HepG2 (cell line): Measurements from ENCODE around the gene CAPN10. TPM values are rescaled to one million over a fixed set of nuclear protein-coding genes. Genes with fewer than 3 reads are reported as not detected.
A peak's percentile ranks its signal among the peaks of the same experiment; 100 is the strongest.

ENCODE experiments used
- ATF7-NPFF ChIP-seq: sonication (generic); formaldehyde crosslinking; IDR thresholded peaks from 2 replicates; pipeline ENCODE4 v1.8.1; 2023; ENCODE audit warnings: mild to moderate bottlenecking, low read depth, missing genetic modification reagents, moderate library complexity
- DR1 ChIP-seq: sonication (generic); formaldehyde crosslinking; IDR thresholded peaks from 2 replicates; pipeline ENCODE4 v1.8.0; 2021; ENCODE audit warnings: mild to moderate bottlenecking, missing genetic modification reagents, inconsistent platforms
- FOXA3 ChIP-seq: IDR thresholded peaks from 2 replicates; pipeline ENCODE4 v1.6.1; 2016; ENCODE audit warnings: missing genetic modification reagents, missing compliant biosample characterization
- GABPA ChIP-seq, 2 experiments: IDR thresholded peaks; 2 replicates each; pipeline ENCODE4 v1.6.1; 2011 to 2016; ENCODE audit warnings: low read depth in 2 of 2, low read length in 1 of 2, missing biosample characterization in 1 of 2, missing genetic modification characterization in 1 of 2
- GABPB1 ChIP-seq: IDR thresholded peaks from 2 replicates; pipeline ENCODE4 v1.6.1; 2016; ENCODE audit warnings: mild to moderate bottlenecking, missing genetic modification reagents, moderate library complexity, missing compliant biosample characterization
- HNF4A ChIP-seq: sonication (generic); formaldehyde crosslinking; IDR thresholded peaks from 2 replicates; pipeline ENCODE4 v1.4.0; 2020; ENCODE audit warnings: missing genetic modification reagents
- ISL2 ChIP-seq: sonication (generic); formaldehyde crosslinking; IDR thresholded peaks from 2 replicates; pipeline ENCODE4 v1.5.0; 2020; ENCODE audit warnings: missing genetic modification reagents
- KDM5B ChIP-seq: sonication (generic); formaldehyde crosslinking; IDR thresholded peaks from 2 replicates; pipeline ENCODE4 v1.4.0; 2020; ENCODE audit warnings: missing genetic modification reagents, mild to moderate bottlenecking, borderline replicate concordance
- LBX2 ChIP-seq: sonication (generic); formaldehyde crosslinking; IDR thresholded peaks from 2 replicates; pipeline ENCODE4 v1.5.0; 2020; ENCODE audit warnings: missing genetic modification reagents, mild to moderate bottlenecking, borderline replicate concordance
- MXD4 ChIP-seq: IDR thresholded peaks from 2 replicates; pipeline ENCODE4 v1.6.1; 2016; ENCODE audit warnings: mild to moderate bottlenecking, missing biosample characterization, missing genetic modification reagents
- MXI1 ChIP-seq: IDR thresholded peaks from 3 replicates; pipeline ENCODE4 v1.6.1; 2012; ENCODE audit warnings: low read depth, low read length, inconsistent platforms, borderline replicate concordance
- MYC ChIP-seq: sonication (generic); formaldehyde crosslinking; IDR thresholded peaks from 2 replicates; pipeline ENCODE4 v1.9.0; 2021; ENCODE audit warnings: missing genetic modification reagents, borderline replicate concordance
- POLR2A ChIP-seq, 2 experiments: IDR thresholded peaks; 2 replicates each; pipeline ENCODE4 v1.6.1; 2011; ENCODE audit warnings: low read depth in 2 of 2, low read length in 2 of 2, mild to moderate bottlenecking in 1 of 2, moderate library complexity in 1 of 2; ENCODE audit not compliant: insufficient read depth in 1 of 2
- PTBP1 ChIP-seq: fragments of 200-400 bp; formaldehyde crosslinking; IDR thresholded peaks from 2 replicates; pipeline ENCODE4 v1.6.1; 2018; ENCODE audit warnings: low read length, low read depth; ENCODE audit not compliant: poor library complexity, severe bottlenecking
- RNF2 ChIP-seq: fragments of 450-650 bp; conservative IDR thresholded peaks from 2 replicates; pipeline ENCODE4 v1.6.1; 2016; ENCODE audit warnings: low read depth
- SNAI1 ChIP-seq: sonication (generic); formaldehyde crosslinking; IDR thresholded peaks from 2 replicates; pipeline ENCODE4 v1.5.0; 2020; ENCODE audit warnings: mild to moderate bottlenecking, missing genetic modification reagents, borderline replicate concordance
- TFDP1 ChIP-seq: IDR thresholded peaks from 2 replicates; pipeline ENCODE4 v1.6.1; 2016; ENCODE audit warnings: missing compliant biosample characterization, missing genetic modification reagents, borderline replicate concordance
- YY1 ChIP-seq: IDR thresholded peaks from 2 replicates; pipeline ENCODE4 v1.6.1; 2011; ENCODE audit warnings: low read length, low read depth, moderate library complexity, mild to moderate bottlenecking; ENCODE audit not compliant: insufficient read depth, insufficient replicate concordance
- ZBTB7A ChIP-seq: sonication (generic); formaldehyde crosslinking; IDR thresholded peaks from 2 replicates; pipeline ENCODE4 v1.8.0; 2022; ENCODE audit warnings: mild to moderate bottlenecking, missing genetic modification reagents
- ZNF510 ChIP-seq: sonication (generic); formaldehyde crosslinking; IDR thresholded peaks from 2 replicates; pipeline ENCODE4 v1.4.0; 2020; ENCODE audit warnings: low read depth, mild to moderate bottlenecking, missing genetic modification reagents
- ZNF883 ChIP-seq: sonication (generic); formaldehyde crosslinking; IDR thresholded peaks from 2 replicates; pipeline ENCODE4 v1.5.1; 2020; ENCODE audit warnings: mild to moderate bottlenecking, missing genetic modification reagents; ENCODE audit errors: not compliant biosample characterization
- polyA plus RNA-seq, 8 experiments: library from polyadenylated mRNA; depleted of rRNA in 3 of 8; stranded (reverse) in 7 of 8; unstranded in 1 of 8; fragments of >200 nt; fragmentation: Illumina TruSeq in 4 of 8; extraction: Trizol in 4 of 8; gene quantifications; 2 replicates each; pipeline versions ENCODE4 v1.2.1 to v1.2.3, GENCODE V29; 2011 to 2016; ENCODE audit warnings: low read depth in 4 of 8, missing spikeins in 1 of 8, mixed read lengths in 1 of 8; ENCODE audit not compliant: insufficient read depth in 1 of 8
- total RNA-seq, 5 experiments: library from RNA; depleted of rRNA; stranded (reverse); fragments of >200 nt; fragmentation: Illumina TruSeq; extraction: Trizol; gene quantifications; 2 replicates each; pipeline ENCODE4 v1.2.3, GENCODE V29; 2016; ENCODE audit warnings: low read depth in 1 of 5
- TF ChIP-seq, protein P1 (sequence below), 2 experiments: sonication (generic) in 1 of 2; formaldehyde crosslinking in 1 of 2; IDR thresholded peaks; 2 replicates each; pipeline versions ENCODE4 v1.5.1 to v1.6.1; 2011 to 2020; ENCODE audit warnings: borderline replicate concordance in 1 of 2, low read depth in 1 of 2, low read length in 1 of 2, mild to moderate bottlenecking in 1 of 2, missing genetic modification reagents in 1 of 2, moderate library complexity in 1 of 2
- TF ChIP-seq, protein P2 (sequence below): sonication (generic); formaldehyde crosslinking; IDR thresholded peaks from 2 replicates; pipeline ENCODE4 v1.4.0; 2020; ENCODE audit warnings: missing genetic modification reagents
- TF ChIP-seq, protein P3 (sequence below): IDR thresholded peaks from 2 replicates; pipeline ENCODE4 v1.6.1; 2016; ENCODE audit warnings: low read depth, borderline replicate concordance

The CAPN10 gene
- total and polyA plus RNA-seq, 2 of the 13 experiments (the other 11 are each of a cell fraction or from before 2014, with no cell fraction given): 27.6 to 32.4 TPM

GRCh38 chr2:240604939-240605716 is 18.6 kb downstream of the CAPN10 start (continued):
- TF ChIP-seq MXD4 (no peak), ISL2 (CRISPR knock-in tag) (peak; percentile 40; the same call in 1 of the 2 replicates), POLR2A (IDR thresholded peaks at IDR 0.05; ENCODE audit: insufficient read depth in 1 of 2, low read depth in 2 of 2, low read length in 2 of 2) (peak in 1 of 2 experiments; percentile 74; a peak in 2 of 4 replicates), DR1 (CRISPR knock-in tag) (0 out of 2 replicates have a peak, but pooled peaks have one; percentile 44), HNF4A (CRISPR knock-in tag) (peak; percentile 96), PTBP1 (peak; percentile 62), ZBTB7A (peak; percentile 73; the same call in 1 of the 2 replicates), ATF7-NPFF (peak; percentile 84; the same call in 1 of the 2 replicates), MXI1 (peak; percentile 57; the same call in 1 of the 3 replicates), ZNF510 (CRISPR knock-in tag) (peak; percentile 82), GABPA (IDR thresholded peaks at IDR 0.05; ENCODE audit: low read depth, low read length) (no peak), GABPA (CRISPR knock-in tag; IDR thresholded peaks at IDR 0.05; ENCODE audit: low read depth) (peak; percentile 72), YY1 (peak; percentile 65), TFDP1 (CRISPR knock-in tag) (peak; percentile 23; the same call in 1 of the 2 replicates), GABPB1 (CRISPR knock-in tag) (peak; percentile 78), LBX2 (CRISPR knock-in tag) (0 out of 2 replicates have a peak, but pooled peaks have one; percentile 31), ZNF883 (CRISPR knock-in tag) (no peak), FOXA3 (CRISPR knock-in tag) (peak; percentile 44; the same call in 1 of the 2 replicates), SNAI1 (0 out of 2 replicates have a peak, but pooled peaks have one; percentile 36), RNF2 (no peak), KDM5B (CRISPR knock-in tag) (peak; percentile 73; the same call in 1 of the 2 replicates), MYC (CRISPR knock-in tag) (peak; percentile 80; the same call in 1 of the 2 replicates)
- TF ChIP-seq, protein P1, sequence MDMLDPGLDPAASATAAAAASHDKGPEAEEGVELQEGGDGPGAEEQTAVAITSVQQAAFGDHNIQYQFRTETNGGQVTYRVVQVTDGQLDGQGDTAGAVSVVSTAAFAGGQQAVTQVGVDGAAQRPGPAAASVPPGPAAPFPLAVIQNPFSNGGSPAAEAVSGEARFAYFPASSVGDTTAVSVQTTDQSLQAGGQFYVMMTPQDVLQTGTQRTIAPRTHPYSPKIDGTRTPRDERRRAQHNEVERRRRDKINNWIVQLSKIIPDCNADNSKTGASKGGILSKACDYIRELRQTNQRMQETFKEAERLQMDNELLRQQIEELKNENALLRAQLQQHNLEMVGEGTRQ (IDR thresholded peaks at IDR 0.05; ENCODE audit: low read depth, low read length): no peak
- TF ChIP-seq, protein P1 (CRISPR knock-in tag; IDR thresholded peaks at IDR 0.05; ENCODE audit: borderline replicate concordance): no peak
- TF ChIP-seq, protein P2, sequence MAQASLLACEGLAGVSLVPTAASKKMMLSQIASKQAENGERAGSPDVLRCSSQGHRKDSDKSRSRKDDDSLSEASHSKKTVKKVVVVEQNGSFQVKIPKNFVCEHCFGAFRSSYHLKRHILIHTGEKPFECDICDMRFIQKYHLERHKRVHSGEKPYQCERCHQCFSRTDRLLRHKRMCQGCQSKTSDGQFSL: no peak
- TF ChIP-seq, protein P3, sequence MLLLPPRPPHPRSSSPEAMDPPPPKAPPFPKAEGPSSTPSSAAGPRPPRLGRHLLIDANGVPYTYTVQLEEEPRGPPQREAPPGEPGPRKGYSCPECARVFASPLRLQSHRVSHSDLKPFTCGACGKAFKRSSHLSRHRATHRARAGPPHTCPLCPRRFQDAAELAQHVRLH (CRISPR knock-in tag): 0 out of 2 replicates have a peak, but pooled peaks have one; percentile 41
